IPS-NIHi11 (cell line): ENCODE data around the gene FBXL17.

ENCODE experiments used
- DNase-seq: peaks from one replicate; pipeline ENCODE4 v3.0.0; 2012; ENCODE audit warnings: mixed read lengths, low spot score

Gene FBXL17

GRCh38 chr5:108149369-108149768 is 232.5 kb downstream of the FBXL17 start:
- no peak for DNase-seq

GRCh38 chr5:108148715-108149139 is 233.2 kb downstream of the FBXL17 start:
- DNase-seq = peak; percentile 16

GRCh38 chr5:108146222-108146621 is 235.7 kb downstream of the FBXL17 start:
- DNase-seq = no peak

GRCh38 chr5:108145351-108145750 is 236.5 kb downstream of the FBXL17 start:
- DNase-seq = no peak

- DNase-seq = no peak
Measured at GRCh38 chr5:108144332-108144731, 237.6 kb downstream of the FBXL17 start.

GRCh38 chr5:108143581-108143980 is 238.3 kb downstream of the FBXL17 start:
- no peak for DNase-seq

GRCh38 chr5:108141676-108142075 is 240.2 kb downstream of the FBXL17 start:
- no peak for DNase-seq

GRCh38 chr5:108136493-108136892 is 245.4 kb downstream of the FBXL17 start:
- DNase-seq = no peak

- DNase-seq = no peak
Measured at GRCh38 chr5:108129129-108129528, 252.8 kb downstream of the FBXL17 start.

- no peak for DNase-seq
Measured at GRCh38 chr5:108125771-108126511, 256.0 kb downstream of the FBXL17 start.

GRCh38 chr5:108124596-108124995 is 257.3 kb downstream of the FBXL17 start:
- no peak for DNase-seq

GRCh38 chr5:108122702-108123101 is 259.2 kb downstream of the FBXL17 start:
- no peak for DNase-seq

GRCh38 chr5:108118813-108119514 is 262.9 kb downstream of the FBXL17 start:
- no peak for DNase-seq

- no peak for DNase-seq
Measured at GRCh38 chr5:108115673-108116072, 266.2 kb downstream of the FBXL17 start.

GRCh38 chr5:108113950-108114349 is 267.9 kb downstream of the FBXL17 start:
- no peak for DNase-seq

- no peak for DNase-seq
Measured at GRCh38 chr5:108111736-108112135, 270.2 kb downstream of the FBXL17 start.

GRCh38 chr5:108109059-108109458 is 272.8 kb downstream of the FBXL17 start:
- DNase-seq = no peak

- no peak for DNase-seq
Measured at GRCh38 chr5:108104448-108104847, 277.4 kb downstream of the FBXL17 start.

- no peak for DNase-seq
Measured at GRCh38 chr5:108102463-108102862, 279.4 kb downstream of the FBXL17 start.

- no peak for DNase-seq
Measured at GRCh38 chr5:108101821-108102220, 280.1 kb downstream of the FBXL17 start.

GRCh38 chr5:108101130-108101529 is 280.8 kb downstream of the FBXL17 start:
- no peak for DNase-seq

- DNase-seq = no peak
Measured at GRCh38 chr5:108094800-108095199, 287.1 kb downstream of the FBXL17 start.

- DNase-seq = peak; percentile 33
Measured at GRCh38 chr5:108093186-108093585, 288.7 kb downstream of the FBXL17 start.

GRCh38 chr5:108090946-108091345 is 291.0 kb downstream of the FBXL17 start:
- no peak for DNase-seq
